GM18858 (cell line): ENCODE results near the gene CCDC134.

Experiments
- ATAC-seq: cut with Tn5 transposase; IDR thresholded peaks from one replicate; pipeline ENCODE4 v1.9.1; 2021; ENCODE audit not compliant: unreplicated experiment

CCDC134 gene

GRCh38 chr22:41782751-41783150, 17.7 kb upstream of the CCDC134 start:
- no peak for ATAC-seq

- ATAC-seq: no peak
These were observed 13.1 kb upstream of the CCDC134 start for GRCh38 chr22:41787331-41787730.

DNA sequence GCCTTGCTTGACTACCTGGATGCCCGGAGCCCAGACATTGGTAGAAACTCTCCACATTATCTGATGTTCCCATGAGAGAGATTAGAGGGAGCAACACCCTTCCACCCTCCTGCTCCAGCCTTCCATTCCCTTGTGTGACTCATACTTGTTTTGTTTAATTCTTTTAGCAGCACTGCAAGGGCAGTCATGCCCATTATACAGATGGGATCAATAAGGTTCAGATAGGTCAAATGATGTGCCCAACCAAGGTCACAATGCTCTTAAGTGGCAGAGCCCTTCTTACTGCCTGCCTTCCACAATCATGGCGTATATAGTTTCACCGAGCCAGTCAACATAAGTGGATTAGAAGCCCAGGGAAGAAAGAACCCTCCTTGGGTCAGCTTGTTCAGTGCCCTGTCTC, 6.6 kb upstream of the CCDC134 start:
- ATAC-seq: no peak

DNA sequence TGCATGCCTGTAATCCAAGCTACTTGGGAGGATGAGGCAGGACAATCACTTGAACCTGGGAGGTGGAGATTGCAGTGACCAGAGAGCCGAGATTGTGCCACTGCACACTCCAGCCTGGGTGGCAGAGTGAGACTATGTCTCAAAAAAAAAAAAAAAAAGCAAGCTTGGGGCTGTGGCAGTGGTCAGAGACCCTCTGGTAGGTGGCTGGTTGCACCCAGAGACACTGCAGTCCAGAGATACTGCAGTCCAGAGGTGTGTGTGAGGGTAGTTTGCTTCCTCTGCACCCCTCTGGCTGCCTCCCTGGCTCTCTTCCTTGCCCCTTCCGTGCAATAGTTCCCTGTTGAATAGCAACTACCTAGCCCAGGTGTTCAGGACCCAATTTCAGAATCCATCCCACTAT, 1.7 kb upstream of the CCDC134 start:
- ATAC-seq: no peak

- no peak for ATAC-seq
These were observed 762 bp upstream of the CCDC134 start for GRCh38 chr22:41799486-41800347.

DNA sequence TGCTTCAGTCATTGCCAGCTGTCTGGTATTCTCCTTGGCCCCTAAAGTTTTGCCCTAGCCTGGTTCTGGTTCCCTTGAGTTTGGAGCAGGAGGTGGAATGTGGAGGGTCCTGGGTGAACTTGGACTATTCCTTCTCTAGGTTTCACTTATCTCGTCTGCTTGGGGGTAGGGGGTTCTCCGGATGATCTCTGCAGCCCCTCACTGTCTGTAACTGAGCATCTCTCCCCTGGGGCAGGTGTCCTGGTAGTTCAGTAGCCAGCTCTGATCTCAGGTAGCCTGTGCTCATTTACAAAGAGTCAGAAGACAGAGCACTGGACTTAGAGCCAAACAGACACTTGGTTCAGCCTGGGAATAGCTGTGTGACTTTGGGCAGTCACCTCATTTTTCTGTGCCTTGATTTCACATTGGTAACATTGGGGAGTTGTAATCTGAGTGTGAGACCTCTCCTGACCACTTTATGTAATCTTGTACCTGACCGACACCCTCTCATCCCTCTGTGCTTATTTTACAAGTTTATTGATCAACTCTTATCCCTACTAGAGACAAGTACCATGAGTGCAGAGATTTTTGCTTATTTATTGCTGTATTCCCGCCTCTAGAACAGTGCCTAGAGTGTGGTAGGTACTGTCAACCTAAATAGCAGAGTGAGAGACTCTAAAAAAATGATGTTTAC, 804 bp downstream of the CCDC134 start:
- no peak for ATAC-seq

DNA sequence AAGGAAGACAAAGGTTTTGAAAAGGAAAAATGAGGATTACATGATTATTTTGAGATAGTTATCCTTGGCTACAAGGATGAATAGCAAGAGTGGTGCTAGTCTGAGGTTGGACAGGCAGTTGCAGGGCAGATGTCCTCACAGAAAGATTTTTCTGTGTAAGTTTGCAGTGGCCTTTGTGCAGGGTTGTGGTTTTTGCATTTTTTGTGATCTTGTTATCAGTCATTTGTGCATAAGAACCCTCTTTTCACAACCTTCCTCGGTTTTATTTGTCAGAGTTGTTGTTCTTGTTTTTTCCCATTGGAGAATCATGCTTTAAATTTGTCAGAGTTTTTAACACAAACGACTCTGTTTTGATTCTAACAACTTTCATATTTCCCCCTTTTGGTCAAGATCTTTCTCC, 1.4 kb downstream of the CCDC134 start:
- no peak for ATAC-seq

- no peak for ATAC-seq
These were observed 5.2 kb downstream of the CCDC134 start for GRCh38 chr22:41805639-41806038.

DNA sequence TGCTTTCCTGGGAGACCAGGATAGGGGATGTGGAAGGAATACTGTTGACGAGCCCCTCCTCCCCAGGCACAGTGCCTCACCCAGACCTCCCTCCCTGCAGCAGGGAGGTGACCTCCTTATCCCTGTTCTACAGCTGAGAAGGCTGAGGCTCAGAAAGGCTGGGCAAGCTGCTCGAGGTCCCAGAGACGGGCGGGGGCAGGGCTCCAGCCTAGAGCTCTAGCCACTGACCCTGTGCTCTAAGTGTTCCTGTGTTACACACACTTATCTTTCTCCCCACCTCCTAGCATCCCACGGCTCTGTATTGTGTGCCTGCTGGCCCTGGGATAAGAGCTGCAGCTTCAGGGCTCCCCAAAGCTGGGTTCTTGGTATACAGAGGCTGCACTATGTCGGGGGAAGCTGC, 7.9 kb downstream of the CCDC134 start:
- no peak for ATAC-seq

GRCh38 chr22:41810022-41810421, 9.5 kb downstream of the CCDC134 start:
- no peak for ATAC-seq

DNA sequence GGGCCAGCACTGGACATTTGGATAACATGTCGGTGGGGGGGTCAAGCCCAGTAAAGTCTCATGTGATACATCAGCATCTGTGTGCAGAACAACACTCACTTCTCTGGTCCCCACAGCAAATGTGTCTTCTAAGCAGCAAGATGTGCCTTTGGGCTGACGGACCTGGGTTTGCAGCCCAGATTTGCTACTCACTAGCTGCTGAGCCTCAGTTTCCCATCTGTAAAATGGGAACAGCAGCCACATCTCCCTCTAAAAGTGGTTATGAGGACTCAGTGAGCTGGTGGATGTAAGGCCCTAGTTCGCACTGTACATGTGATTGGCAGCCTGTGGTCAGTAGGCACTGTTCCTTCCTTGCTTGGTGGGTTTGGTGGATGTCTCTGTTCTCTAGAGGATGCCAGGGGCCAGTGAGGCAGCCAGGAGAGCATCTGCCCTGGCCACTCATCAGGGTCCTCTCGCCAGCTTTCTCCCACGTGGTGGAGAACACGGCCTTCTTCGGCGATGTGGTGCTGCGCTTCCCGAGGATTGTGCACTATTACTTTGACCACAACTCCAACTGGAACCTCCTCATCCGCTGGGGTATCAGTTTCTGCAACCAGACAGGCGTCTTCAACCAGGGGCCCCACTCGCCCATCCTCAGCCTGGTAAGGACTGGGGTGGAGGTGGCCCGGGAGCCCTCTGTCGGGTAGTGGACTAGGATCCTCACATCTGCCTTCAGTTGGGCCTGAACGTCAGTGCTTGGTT, 12.5 kb downstream of the CCDC134 start:
- ATAC-seq: no peak

DNA sequence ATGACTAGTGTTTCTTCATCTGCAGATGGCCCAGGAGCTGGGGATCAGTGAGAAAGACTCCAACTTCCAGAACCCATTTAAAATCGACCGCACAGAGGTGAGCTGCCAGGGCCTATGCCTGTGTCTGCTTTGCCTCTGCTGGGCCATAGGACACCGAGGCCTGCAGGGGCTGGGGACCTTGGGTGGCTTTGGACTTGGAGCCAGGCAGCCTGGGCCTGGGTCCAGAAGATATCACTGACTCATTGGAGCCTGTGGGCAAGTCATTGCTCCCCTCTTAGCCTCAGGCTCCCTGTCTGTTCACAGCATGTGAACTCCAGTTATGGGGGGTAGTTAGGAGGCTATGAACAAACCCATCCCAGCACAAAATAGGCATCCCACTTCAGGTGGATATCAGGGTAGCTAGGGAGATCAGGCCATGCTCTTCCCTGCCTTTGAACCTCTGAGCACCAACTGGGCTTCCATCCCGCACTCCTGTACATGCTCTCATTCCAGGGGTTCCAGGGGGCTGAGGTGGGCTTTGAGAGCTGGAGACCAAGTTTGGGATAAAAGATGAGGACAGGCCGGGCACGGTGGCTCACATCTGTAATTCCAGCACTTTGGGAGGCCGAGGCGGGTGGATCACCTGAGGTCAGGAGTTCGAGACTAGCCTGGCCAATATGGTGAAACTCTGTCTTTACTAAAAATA, 13.4 kb downstream of the CCDC134 start:
- ATAC-seq: no peak

DNA sequence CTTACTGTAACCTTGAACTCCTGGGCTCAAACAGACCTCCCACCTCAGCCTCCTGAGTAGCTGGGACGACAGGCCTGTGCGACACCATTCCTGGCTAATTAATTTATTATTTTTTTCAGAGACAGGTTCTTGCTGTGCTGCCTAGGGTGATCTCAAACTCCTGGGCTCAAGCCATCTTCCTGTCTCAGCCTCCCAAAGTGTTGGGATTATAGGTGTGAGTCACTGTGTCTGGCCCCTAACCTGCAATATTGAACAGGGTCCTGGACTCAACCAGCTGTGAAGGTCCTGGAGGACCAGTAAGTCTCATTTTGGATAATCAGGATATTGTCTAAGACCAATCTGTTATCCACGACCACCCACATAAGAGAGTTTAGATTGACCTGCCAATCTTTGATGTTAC, 15.2 kb downstream of the CCDC134 start:
- no peak for ATAC-seq

DNA sequence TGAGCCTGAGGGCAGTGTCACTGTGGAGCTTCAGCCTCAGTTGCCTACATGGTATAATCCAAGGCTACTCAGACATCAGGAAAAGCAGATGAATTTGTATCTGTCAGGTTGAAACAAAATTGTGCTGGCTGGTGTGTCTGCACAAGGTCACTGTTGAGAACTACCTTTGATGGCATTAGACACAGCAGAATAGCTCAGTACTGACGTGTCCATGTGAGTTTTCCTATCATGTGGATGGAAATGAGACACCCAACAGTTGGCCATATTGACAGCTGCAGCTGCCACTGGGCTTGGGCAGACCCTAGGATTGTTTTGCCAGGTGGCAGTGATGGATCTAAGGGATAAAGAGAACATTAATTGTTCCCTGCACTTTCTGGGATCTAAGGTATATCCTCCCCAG, 15.8 kb downstream of the CCDC134 start:
- no peak for ATAC-seq

- ATAC-seq: no peak
These were observed 16.4 kb downstream of the CCDC134 start for GRCh38 chr22:41816871-41817270.

DNA sequence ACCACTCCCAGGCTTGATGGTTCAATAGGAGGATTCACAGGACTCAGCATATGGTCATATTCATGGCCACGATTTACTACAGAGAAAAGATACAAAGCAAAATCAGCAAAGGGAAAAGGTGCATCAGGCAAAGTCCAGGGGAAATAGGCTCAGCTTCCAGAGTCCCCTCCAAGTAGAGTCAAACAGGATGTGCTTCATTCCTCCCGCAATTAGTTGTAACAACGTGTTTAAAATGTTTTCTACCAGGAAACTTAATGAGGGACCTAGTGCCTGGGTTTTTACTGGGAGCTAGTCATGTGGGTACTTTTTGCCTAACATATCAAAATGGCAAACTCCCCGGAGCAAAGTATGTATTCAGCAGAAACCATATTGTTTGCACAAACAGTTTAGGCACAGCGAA, 17.5 kb downstream of the CCDC134 start:
- no peak for ATAC-seq

DNA sequence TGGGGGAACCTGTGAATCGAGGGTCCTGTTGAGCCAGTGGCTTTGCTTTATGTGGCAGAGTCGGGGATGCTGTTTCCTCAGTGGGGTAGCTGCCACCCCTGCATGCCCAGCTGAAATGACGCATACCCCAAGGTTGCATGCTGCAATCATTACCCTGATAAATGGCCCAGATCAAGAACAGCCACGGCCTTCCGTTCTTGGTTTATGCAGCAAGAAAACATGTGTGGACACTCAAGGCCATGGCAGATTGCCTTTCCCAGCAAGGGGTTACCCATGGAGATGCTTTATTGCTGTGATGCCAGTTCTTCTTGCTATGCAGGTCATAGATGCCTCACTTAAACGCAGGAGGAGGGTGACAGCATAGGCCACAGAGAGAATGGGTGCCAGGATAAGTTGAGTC, 18.1 kb downstream of the CCDC134 start:
- no peak for ATAC-seq

DNA sequence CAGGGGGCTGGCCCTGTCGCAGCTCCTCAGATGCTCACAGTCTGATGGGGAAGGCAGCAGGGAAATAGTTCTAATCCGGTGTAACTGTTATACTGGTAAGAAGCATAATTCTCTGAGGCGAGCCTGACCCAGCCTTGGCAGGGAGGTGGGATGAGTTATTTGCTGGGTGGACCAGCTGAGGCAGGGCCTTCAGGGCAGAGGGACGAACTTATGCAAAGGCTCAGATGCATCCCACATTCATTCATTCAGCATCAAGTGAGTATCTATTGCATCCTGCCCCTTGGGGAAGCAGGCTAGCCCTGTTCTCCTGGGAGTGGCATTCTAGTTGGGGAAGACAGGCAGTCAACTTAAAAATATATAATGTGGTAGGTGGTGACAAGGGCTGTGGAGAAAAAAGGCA, 18.8 kb downstream of the CCDC134 start:
- ATAC-seq: no peak

DNA sequence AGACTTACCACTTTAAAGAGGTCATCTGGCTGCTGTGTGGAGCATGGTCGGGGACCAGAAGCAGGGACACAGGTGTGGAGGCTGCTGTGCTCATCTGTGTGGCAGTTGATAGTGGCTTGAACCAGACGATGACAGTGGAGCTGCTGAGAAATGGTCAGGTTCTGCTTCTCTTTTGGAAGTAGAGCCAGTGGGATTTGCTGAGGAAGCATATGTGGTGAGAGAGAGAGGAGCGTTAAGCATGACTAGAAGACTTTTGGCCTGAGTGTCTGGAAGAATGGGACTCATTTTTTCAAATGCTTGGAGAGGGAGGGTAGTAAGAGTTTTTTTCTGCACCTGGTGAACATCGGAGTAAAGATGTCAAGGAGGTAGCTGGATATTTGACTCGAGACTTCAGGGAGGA, 20.0 kb downstream of the CCDC134 start:
- no peak for ATAC-seq

DNA sequence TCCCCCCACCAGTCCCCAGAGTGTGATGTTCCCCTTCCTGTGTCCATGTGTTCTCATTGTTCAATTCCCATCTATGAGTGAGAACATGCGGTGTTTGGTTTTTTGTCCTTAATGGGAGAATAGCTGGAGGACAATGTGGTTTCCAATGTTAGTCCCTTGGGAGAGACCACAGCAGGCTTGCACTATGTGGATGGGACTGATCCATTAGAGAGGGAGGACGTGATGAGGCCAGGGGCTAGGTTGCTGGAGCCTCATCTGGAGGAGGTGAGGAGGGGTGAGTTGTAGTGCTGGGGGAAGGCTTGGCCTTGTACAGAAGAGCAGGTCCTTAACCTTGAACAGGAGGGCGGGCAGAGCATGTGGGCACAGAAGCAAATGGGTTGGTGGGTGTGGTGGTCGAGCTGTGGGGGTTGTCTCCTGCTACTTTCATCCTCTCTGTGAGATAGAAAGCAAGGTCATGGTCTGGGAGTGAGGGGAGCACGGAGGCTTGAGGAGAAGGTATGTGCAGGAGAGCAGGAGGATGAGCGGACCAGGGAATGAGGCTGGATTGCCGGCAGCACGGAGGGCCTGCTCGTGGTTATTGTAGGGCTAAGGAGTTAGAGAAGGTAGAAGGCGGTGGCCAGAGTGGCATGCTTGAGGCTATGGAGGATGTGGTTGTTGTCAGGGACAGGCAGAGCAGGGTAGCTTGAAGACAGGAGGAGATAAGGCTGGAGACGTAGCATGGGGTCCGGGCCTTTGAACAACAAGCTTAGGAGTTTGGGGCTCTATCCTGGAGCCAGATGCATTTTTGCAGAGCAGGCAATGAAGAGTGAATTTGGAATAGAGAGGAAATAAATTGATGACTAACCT, 21.2 kb downstream of the CCDC134 start:
- ATAC-seq: no peak
